ENCODE results near the gene NIT1. TPM values are rescaled to one million over a fixed set of nuclear protein-coding genes. Genes with fewer than 3 reads are reported as not detected.
"Not testable (repeated sequence)": the region's sequence is repeated elsewhere in the genome, so short reads cannot be mapped to it uniquely, and the experiment has no call there.

The NIT1 gene
- total RNA-seq, 1 donor from 2014 or later, result 43.6 TPM

- Histone ChIP-seq H3K4me1 (peaks cover 78% of the 10 kb centered on the region), H3K9me3 (no peaks in the 10 kb centered on the region)
Observed at GRCh38 chr1:161115132-161115711, 2.7 kb upstream of the NIT1 start.

GRCh38 chr1:161115961-161116360 is 1.9 kb upstream of the NIT1 start:
- intact Hi-C loops (cut with DNase I), result not testable (repeated sequence)
- H3K4me1 ChIP-seq, result peaks cover 84% of the 10 kb centered on the region

More at GRCh38 chr1:161115132-161115711, 2.7 kb upstream of the NIT1 start:
- peaks cover 21% of the 10 kb centered on the region for H3K36me3 ChIP-seq
- ATAC-seq, result no peak
- no peak overlapping the region for H3K4me3 ChIP-seq
- intact Hi-C loops (cut with DNase I), result no loop called here
- no peaks in the 10 kb centered on the region for H3K27me3 ChIP-seq (ENCODE audit: low read depth)
- no peak for DNase-seq
- TF ChIP-seq CTCF (IDR thresholded peaks at IDR 0.05), result no peak
- no peak overlapping the region for H3K27ac ChIP-seq

GRCh38 chr1:161119092-161119903 is 1.4 kb downstream of the NIT1 start:
- Histone ChIP-seq H3K4me3 (peak overlapping the region; percentile 83), H3K9me3 (no peaks in the 10 kb centered on the region), H3K27me3 (ENCODE audit: low read depth) (no peaks in the 10 kb centered on the region), H3K36me3 (peaks cover 60% of the 10 kb centered on the region), H3K27ac (peak overlapping the region; percentile 87), H3K4me1 (peaks cover 69% of the 10 kb centered on the region)
- intact Hi-C loops (cut with DNase I), result no loop called here
- DNase-seq, result no peak
- no peak for TF ChIP-seq CTCF (IDR thresholded peaks at IDR 0.05)
- ATAC-seq, result peak; percentile 34 to 45

More at GRCh38 chr1:161115961-161116360, 1.9 kb upstream of the NIT1 start:
- not testable (repeated sequence) for H3K4me3 ChIP-seq; H3K27ac ChIP-seq; H3K9me3 ChIP-seq; H3K27me3 ChIP-seq (ENCODE audit: low read depth); ATAC-seq; DNase-seq
- H3K36me3 ChIP-seq, result peaks cover 27% of the 10 kb centered on the region

- intact Hi-C loops (cut with DNase I), result no loop called here
- H3K36me3 ChIP-seq, result peaks cover 69% of the 10 kb centered on the region
Observed at GRCh38 chr1:161121042-161121650, 3.2 kb downstream of the NIT1 start.

GRCh38 chr1:161121834-161122233 is 3.9 kb downstream of the NIT1 start:
- H3K27ac ChIP-seq, result no peak overlapping the region
- H3K4me1 ChIP-seq, result peaks cover 54% of the 10 kb centered on the region
- DNase-seq, result no peak
- TF ChIP-seq CTCF (IDR thresholded peaks at IDR 0.05), result no peak
- intact Hi-C loops (cut with DNase I), result no loop called here
- peak in 1 of 2 donors; percentile 57 for ATAC-seq
- H3K4me3 ChIP-seq, result no peak overlapping the region
- H3K36me3 ChIP-seq, result peaks cover 76% of the 10 kb centered on the region
- no peaks in the 10 kb centered on the region for H3K9me3 ChIP-seq
- H3K27me3 ChIP-seq (ENCODE audit: low read depth), result no peaks in the 10 kb centered on the region

More at GRCh38 chr1:161121042-161121650, 3.2 kb downstream of the NIT1 start:
- peak overlapping the region; percentile 87 for H3K27ac ChIP-seq
- H3K9me3 ChIP-seq, result no peaks in the 10 kb centered on the region
- ATAC-seq (no peak), DNase-seq (no peak)
- no peaks in the 10 kb centered on the region for H3K27me3 ChIP-seq (ENCODE audit: low read depth)
- no peak for TF ChIP-seq CTCF (IDR thresholded peaks at IDR 0.05)
- H3K4me1 ChIP-seq, result peaks cover 55% of the 10 kb centered on the region
- H3K4me3 ChIP-seq, result no peak overlapping the region

Data from lower lobe of right lung (tissue), 2 donors.